ENCODE measurements around the gene MBL2.
A peak's percentile ranks its signal among the peaks of the same experiment; 100 is the strongest.

The MBL2 gene

GRCh38 chr10:52780391-52781155 lies 8.0 kb upstream of the MBL2 start:
- TF ChIP-seq, protein P1, sequence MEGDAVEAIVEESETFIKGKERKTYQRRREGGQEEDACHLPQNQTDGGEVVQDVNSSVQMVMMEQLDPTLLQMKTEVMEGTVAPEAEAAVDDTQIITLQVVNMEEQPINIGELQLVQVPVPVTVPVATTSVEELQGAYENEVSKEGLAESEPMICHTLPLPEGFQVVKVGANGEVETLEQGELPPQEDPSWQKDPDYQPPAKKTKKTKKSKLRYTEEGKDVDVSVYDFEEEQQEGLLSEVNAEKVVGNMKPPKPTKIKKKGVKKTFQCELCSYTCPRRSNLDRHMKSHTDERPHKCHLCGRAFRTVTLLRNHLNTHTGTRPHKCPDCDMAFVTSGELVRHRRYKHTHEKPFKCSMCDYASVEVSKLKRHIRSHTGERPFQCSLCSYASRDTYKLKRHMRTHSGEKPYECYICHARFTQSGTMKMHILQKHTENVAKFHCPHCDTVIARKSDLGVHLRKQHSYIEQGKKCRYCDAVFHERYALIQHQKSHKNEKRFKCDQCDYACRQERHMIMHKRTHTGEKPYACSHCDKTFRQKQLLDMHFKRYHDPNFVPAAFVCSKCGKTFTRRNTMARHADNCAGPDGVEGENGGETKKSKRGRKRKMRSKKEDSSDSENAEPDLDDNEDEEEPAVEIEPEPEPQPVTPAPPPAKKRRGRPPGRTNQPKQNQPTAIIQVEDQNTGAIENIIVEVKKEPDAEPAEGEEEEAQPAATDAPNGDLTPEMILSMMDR (IDR thresholded peaks at IDR 0.05; ENCODE audit: insufficient read depth, missing control alignments): no peak
- FAIRE-seq: no peak

DNA sequence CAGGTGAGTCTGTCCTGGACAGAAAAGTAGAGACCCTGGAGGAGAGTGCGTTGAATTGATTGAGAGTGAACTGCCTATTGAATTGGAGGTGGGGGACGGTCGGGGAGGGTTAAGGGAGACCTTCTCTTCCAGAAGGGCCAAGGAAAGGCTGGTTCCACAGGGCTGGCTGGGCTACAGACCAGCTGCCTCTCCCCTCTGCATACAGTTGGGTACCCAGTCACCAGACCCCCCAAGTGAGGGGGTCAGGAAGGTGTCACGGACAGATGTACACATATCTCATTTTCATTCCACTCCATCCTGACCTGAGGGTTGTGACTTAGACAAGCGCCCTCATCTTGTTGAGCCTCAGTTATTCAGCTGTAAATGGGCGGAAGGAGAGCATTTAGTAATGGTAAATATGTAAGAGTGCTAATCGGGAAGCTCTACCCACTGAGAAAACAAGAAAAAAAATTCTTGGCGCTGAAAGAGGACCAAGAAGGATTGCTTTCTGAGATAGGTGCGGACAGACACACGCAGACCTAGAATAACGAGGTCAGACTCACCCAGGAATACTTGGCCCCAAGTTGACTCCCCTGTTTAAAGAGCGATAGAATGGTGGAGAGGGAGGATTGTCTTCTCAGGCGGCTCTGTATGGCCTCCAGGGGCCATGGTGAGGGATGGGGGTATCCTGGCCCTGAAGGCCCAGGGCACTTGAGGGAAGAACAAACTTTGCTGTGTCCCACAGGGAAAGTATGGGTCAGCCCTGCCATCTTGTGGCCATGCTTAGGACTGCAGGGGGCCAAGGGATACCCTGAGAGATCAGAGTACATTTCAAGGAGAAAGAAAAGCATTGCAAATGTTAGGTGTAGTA lies 7.2 kb upstream of the MBL2 start:
- FAIRE-seq: no peak
- TF ChIP-seq, protein P1 (IDR thresholded peaks at IDR 0.05; ENCODE audit: insufficient read depth, missing control alignments): peak; percentile 82

More at GRCh38 chr10:52780391-52781155, 8.0 kb upstream of the MBL2 start:
- DNase-seq (ENCODE audit: insufficient read length, low spot score): no peak

DNA sequence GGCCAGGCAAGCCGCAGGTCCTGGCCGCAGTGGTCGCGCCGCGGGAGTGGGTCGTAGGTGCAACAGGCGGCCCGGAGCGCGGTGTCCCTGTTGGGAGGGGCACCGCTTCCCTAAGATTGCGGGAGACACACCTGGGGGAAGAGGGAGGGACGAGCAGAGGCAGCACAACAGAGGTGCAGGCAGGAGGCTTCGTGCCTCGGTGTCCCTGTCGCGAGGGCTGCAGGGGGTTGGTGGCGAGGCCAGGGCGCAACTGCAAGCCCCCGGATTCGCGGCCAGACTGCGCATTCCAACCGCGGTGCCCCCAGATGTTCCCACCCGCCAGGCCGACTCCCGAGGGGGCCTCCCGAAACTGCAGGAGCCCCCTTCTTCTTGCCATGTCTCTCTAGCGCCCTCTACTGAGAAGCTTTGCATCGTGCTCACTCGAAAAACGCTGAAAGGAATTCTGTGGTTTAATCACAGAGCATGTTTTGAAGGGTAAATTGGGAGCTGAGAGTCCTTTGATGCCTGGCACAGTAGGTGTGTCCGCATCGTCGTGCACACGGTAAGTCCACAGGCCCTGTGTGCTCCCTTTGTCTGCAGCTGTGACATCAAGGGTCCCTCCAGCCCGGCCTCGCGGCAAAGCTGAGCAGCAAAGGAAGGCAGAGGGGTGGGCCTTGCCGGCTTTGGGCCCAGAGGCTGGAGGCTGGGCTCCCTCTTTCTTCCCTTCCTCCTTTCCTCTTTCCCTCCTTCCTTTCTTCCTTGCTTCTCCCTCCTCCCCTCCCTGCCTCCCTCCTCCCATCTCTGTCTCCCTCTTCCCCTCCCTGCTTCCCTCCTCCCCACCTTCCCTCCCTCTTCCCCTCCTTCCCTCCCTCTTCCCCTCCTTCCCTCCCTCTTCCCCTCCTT lies 6.2 kb upstream of the MBL2 start:
- FAIRE-seq (no peak), DNase-seq (ENCODE audit: insufficient read length, low spot score) (no peak)
- TF ChIP-seq, protein P1 (IDR thresholded peaks at IDR 0.05; ENCODE audit: insufficient read depth, missing control alignments): peak; percentile 35

More for the DNA sequence above, 7.2 kb upstream of the MBL2 start:
- DNase-seq (ENCODE audit: insufficient read length, low spot score): no peak

DNA sequence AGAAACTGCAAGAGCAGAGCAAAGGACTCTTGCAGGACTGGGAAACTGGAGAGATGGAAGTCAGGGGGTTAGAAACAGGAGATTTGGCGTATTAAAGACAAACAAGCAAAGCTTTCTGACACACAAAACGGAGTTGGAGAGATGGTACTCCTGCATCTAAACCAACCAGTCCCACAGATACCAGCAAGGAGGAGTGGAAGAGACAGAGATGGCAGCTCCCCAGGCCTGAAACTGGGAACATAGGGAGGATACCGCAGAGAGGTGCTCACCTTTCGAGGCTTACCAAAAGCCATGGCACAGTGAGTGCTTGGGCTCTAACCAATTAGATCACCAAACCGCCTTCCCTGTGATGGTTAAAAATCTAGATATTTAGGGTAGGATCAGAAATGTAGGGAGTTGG lies 4.8 kb upstream of the MBL2 start:
- TF ChIP-seq, protein P1 (IDR thresholded peaks at IDR 0.05; ENCODE audit: insufficient read depth, missing control alignments): no peak
- no peak for FAIRE-seq
- no peak for DNase-seq (ENCODE audit: insufficient read length, low spot score)

DNA sequence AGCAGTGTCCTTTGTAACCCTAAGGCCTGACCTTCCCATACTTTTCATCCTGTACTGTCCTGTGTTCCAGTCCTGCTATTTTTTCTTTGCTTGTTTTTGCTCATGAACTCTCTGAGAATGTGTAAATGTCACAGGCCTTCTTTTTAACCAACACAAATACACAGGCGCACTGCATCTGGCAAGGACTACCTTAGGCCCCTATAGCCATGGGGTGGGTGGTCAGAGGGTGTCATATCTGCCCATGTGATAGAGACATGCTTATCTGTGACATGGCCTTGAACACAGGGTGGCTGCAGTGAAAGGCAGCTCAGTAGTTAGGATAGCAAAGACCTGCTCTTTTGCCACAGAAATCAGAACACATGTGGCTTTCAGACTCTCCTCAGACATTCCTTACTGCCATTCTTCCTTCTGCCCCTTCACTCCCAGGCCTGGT lies 3.9 kb upstream of the MBL2 start:
- no peak for FAIRE-seq
- no peak for DNase-seq (ENCODE audit: insufficient read length, low spot score)
- TF ChIP-seq, protein P1 (IDR thresholded peaks at IDR 0.05; ENCODE audit: insufficient read depth, missing control alignments): no peak

- FAIRE-seq: no peak
- TF ChIP-seq, protein P1 (IDR thresholded peaks at IDR 0.05; ENCODE audit: insufficient read depth, missing control alignments): no peak
- DNase-seq (ENCODE audit: insufficient read length, low spot score): no peak
Observed at GRCh38 chr10:52775132-52775647, 2.6 kb upstream of the MBL2 start.

All from D721Med (cell line).